NCI-H128 (cell line): ENCODE measurements around the gene HES3.

ENCODE experiments used
- DNase-seq: peaks from one replicate; lab custom pipeline; 2025; ENCODE audit not compliant: unreplicated experiment; lab: John Stamatoyannopoulos, UW

HES3 gene, protein sequence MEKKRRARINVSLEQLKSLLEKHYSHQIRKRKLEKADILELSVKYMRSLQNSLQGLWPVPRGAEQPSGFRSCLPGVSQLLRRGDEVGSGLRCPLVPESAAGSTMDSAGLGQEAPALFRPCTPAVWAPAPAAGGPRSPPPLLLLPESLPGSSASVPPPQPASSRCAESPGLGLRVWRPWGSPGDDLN

GRCh38 chr1:6243993-6244392 lies at the start of gene HES3:
Gene HES3, plus strand, starts transcription at chr1:6244179. Its CDS starts 187 bp downstream, at chr1:6244366.
- no peak for DNase-seq

- DNase-seq, result no peak
Measured at GRCh38 chr1:6197746-6198427, 46.1 kb upstream of the HES3 start.

GRCh38 chr1:6198646-6199297 lies 45.2 kb upstream of the HES3 start:
- no peak for DNase-seq

DNA sequence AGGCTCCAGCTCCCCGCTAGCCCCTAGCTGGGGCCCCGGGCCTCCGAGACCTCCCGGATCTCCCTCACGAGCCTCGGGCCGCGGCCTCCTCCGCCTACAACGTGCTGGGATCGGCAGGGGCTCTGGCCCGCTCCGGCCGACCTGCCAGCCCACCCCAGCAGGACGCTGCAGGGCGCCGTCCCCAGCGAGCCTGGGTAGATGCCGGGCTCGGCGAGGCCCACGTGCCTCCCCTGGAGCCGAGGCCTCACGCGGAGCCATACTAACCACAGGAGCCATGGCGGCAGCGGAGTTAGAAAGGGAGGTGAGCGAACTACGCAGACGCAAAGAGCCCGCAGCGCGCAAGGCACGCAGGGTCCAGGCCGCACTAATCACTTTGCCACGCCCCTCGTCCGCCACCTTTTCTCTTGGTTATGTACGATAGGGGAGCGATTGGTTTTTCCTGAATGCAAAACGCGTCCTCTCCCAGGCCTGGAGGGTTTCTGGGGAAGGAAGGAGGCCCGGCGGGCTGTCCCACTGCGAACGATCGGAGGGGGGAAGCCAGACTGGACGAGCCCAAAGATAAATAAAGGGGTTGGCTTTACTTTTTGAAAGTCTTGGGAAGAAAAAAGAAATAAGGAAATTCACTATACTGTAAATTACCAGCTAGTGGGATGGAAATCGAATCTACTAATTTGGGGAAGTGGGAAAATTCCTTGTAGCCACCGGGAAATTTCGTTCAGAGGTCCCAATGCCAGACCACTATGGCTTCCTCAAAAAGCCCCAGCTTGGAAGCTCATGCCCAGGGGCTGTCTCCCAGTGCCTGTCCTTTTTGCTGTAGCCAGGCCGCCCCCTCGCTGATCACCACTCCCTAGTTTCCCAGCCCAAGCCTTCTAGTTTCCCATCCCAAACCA lies 44.4 kb upstream of the HES3 start, which contains the start of gene RPL22:
RPL22 (minus strand) TSS at position 298 of the 890 bp plus-strand sequence; CDS start at position 276, 22 bp downstream.
- DNase-seq, result peak; percentile 100

DNA sequence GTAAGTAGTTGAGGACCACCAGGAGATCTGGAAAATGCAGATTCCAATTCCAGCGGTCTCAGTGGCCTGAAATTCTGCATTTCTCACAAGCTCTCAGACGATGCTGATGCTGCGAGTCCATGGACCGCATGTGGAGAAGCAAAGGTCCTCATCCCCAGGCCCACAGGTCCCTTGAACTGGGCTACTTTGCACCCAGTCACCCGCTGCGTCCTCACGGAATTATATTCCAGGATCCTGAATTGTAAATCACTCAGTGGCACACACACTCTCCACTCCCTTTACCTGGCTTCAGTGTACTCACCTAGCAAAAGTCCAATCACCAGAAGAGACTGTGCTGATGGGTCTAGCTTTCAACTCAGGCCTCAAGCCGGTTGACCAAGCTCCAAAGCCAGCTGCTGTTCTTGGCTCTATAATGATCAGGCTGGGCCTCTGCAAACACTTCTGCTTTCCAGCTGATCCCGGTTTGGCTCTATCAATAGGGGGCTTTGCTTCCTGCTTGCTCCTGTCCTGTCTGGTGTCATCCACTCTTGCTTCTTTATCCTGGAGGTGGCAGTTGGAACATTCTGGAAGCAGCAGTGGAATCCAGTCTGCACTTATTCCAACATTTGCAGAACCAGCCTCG lies 43.7 kb upstream of the HES3 start:
- DNase-seq, result no peak

DNA sequence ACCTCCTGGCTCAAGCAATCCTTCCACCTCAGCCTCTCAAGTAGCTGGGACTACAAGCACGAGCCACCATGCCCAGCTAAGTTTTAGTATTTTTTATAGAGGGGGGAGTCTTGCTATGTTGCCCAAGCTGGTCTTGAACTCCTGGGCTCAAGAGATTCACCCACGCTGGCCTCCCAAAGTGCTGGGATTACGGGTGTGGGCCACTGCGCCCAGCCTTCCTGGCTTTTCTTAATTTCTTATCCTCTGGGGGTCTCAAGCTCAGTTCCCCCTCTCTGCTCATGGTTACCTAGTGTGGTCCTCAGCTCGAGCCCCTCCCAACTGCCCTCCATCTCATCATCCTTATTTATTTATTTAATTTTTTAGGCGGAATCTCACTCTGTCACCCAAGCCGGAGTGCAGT lies 41.7 kb upstream of the HES3 start:
- no peak for DNase-seq

DNA sequence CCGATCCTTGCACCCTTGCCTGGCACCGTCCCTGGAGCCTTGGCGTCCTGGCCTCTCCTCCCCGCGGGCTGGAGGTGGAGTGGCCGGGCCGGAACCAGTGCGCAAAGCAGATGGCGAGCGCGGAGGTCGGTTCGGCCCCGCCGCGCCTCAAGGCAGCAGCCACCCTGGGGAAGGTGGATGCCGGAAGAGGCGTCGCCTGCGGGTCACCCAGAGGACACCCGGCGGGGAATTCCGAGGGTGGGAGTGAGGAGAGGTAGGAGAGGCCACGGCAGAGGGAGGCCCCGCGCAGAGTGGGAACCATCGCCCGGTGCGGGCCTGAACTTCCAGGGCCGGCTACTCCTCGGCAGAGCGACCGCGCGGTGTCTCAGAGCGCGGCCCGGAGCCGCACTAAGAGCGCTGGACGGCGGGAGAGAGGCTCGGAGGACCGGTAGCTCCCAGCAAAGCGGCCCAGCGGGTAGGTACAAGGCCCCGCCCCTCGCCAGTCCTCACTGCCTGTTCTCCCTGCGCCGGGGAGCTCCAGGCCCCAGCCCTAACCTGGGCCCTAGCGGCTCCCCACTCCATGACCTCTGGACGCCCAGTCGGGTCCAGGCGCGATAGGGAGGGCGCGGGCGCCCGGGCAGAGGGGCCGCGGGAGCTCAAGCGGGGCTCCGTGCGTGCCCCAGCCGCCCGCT lies 38.0 kb upstream of the HES3 start, which contains the start of gene RNF207:
RNF207 (plus strand) TSS at position 271 of the 671 bp plus-strand sequence. CDS start 417 bp downstream, outside the sequence.
- no peak for DNase-seq

- no peak for DNase-seq
Measured at GRCh38 chr1:6206520-6206855, 37.5 kb upstream of the HES3 start.

DNA sequence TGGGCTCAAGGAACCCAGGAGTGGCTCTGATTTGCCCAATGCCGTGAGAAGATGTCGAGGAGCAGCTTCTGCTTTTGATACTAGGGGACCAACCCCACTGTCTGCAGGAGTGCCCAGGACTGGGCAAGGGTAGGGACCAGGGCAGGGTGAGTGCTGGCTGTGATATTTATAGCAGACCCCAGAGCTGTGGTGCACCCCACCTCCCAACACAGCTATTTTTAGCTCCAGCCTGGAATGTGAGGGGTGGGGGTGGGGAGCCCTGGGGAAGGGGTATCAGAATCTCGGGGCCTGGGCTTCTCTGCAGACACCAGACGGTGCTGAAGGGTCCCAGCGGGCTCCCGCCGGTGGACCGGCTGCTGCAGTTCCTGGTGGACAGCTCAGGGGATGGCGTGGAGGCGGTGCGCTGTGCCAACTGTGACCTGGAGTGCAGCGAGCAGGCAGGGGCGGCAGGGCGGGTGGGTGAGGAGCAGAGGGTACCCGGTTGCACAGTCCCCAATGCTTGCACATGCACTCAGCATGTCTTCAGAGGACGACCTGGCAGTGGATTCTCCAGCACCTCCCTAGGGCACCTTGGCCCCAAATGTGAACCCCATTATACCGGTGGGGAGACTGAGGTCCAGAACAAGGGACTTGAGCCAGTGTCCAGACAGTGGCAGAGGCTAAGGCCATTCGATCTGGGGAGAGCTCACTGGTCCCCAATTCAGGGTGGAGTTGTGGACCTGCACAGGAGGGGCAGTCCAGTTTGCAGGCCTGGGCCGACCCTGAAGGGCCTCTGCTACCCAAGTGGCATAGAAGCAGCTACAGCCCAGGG lies 36.7 kb upstream of the HES3 start:
- DNase-seq, result no peak

GRCh38 chr1:6207921-6208320 lies 36.1 kb upstream of the HES3 start:
- DNase-seq, result no peak

DNA sequence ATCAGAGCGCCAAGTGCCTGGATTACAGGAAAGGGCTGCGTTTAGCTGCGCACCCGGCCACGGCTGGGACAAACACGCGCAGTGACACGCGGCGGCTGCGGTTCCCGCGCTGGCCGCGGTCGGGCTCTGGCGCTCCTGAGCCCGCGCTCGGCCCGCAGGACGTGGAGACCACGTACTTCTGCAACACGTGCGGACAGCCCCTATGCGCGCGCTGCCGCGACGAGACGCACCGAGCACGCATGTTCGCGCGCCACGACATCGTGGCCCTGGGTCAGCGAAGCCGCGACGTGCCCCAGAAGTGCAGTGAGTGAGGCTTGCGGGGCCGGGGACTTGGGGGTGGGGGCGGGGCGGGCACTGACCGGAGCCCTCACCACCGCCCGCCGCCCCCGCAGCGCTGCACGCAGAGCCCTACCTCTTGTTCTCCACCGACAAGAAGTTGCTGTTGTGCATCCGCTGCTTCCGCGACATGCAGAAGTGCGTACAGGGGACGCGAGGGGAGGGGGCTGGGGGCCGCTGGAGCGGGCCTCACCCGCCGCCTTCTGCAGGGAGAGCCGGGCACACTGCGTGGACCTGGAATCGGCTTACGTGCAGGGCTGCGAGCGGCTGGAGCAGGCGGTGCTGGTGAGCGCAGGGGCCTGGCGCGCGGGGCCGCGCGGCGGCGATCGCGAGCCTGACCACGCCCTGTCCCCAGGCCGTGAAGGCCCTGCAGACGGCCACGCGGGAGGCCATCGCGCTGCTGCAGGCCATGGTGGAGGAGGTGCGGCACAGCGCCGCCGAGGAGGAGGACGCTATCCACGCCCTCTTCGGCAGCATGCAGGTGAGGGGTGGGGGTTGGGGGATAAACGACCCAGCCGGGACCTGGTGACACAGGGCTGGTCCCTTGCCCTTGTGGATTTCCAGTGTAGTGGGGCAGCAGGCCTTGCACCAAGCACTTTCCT lies 35.0 kb upstream of the HES3 start:
- DNase-seq, result no peak

- no peak for DNase-seq
Measured at GRCh38 chr1:6209661-6210580, 34.1 kb upstream of the HES3 start.

GRCh38 chr1:6210591-6211355 lies 33.2 kb upstream of the HES3 start:
- no peak for DNase-seq

GRCh38 chr1:6211731-6212130 lies 32.2 kb upstream of the HES3 start:
- no peak for DNase-seq

GRCh38 chr1:6212193-6212959 lies 31.6 kb upstream of the HES3 start:
- DNase-seq, result no peak
